Fibroblast of peridontal ligament (primary cell): ENCODE measurements around the gene FBLN2.

Experiments used
- DNase-seq: peaks from one replicate; pipeline ENCODE4 v3.0.0-alpha.2; 2010; ENCODE audit errors: extremely low read depth

The FBLN2 gene

GRCh38 chr3:13685721-13686120 lies 136.8 kb downstream of the FBLN2 start:
- no peak for DNase-seq

GRCh38 chr3:13686367-13687160 lies 137.6 kb downstream of the FBLN2 start:
- DNase-seq, result no peak

GRCh38 chr3:13687517-13687943 lies 138.6 kb downstream of the FBLN2 start:
- DNase-seq, result no peak
